GM12878 (cell line): Measurements from ENCODE around the gene CTSE. TPM values are rescaled to one million over a fixed set of nuclear protein-coding genes. Genes with fewer than 3 reads are reported as not detected.
A peak's percentile ranks its signal among the peaks of the same experiment; 100 is the strongest.

Experiments
- ATAC-seq: fragments of 200-7000 bp; cut with Tn5 transposase; 3 replicates; pipeline ENCODE4 v1.9.1; 2020; ENCODE audit warnings: mild to moderate bottlenecking, moderate library complexity
- BruUV-seq: library from RNA; stranded (reverse); fragments of 400-500 nt; replicated peaks from 2 replicates; lab custom pipeline; 2021; lab: Mats Ljungman, UMichigan
- CTCF ChIA-PET: fragments of 300-600 bp; sonication (Branson Sonifier 250); formaldehyde crosslinking; extraction: SDS; loops from one replicate; lab custom pipeline; 2021; ENCODE audit warnings: inconsistent platforms; lab: Yijun Ruan, JAX
- POLR2A ChIA-PET: fragments of 350-600 bp; formaldehyde crosslinking; extraction: SDS; loops from one replicate; lab custom pipeline; 2021; ENCODE audit warnings: inconsistent platforms; lab: Charles Lee
- RAD21 ChIA-PET: fragments of 300-600 bp; sonication (Branson Sonifier 250); formaldehyde crosslinking; loops from one replicate; lab custom pipeline; 2023; ENCODE audit warnings: antibody characterized with exemption; ENCODE audit not compliant: unreplicated experiment; lab: Charles Lee
- SMC1A ChIA-PET: fragments of 300-600 bp; sonication (Branson Sonifier 250); formaldehyde crosslinking; loops from one replicate; lab custom pipeline; 2023; ENCODE audit not compliant: unreplicated experiment, uncharacterized antibody; lab: Charles Lee
- DNase-seq: peaks from one replicate; pipeline ENCODE4 v3.0.0-alpha.2; 2011; ENCODE audit warnings: low read depth, low spot score
- FAIRE-seq: peaks from 3 replicates; lab custom pipeline; 2011; peaks lifted over from hg19 to GRCh38; lab: Jason Lieb, UNC
- H2AFZ ChIP-seq: 2 replicates; pipeline ENCODE4 v1.6.0; 2011; ENCODE audit warnings: low read depth, low read length, control low read depth; ENCODE audit not compliant: control insufficient read depth
- H3K27ac ChIP-seq: 2 replicates; pipeline ENCODE4 v1.5.1; 2011; ENCODE audit warnings: control low read depth; ENCODE audit not compliant: control insufficient read depth, insufficient read depth
- H3K27me3 ChIP-seq, 2 experiments: replicated peaks in 1 of 2; 2 replicates each; pipeline versions ENCODE4 v1.6.0 to v1.6.1; 2011; ENCODE audit warnings: low read length in 1 of 2; ENCODE audit not compliant: control insufficient read depth in 2 of 2, insufficient read depth in 2 of 2
- H3K36me3 ChIP-seq, 2 experiments: 2 replicates each; pipeline ENCODE4 v1.5.1; 2011; ENCODE audit warnings: low read length in 1 of 2; ENCODE audit not compliant: control insufficient read depth in 2 of 2, insufficient read depth in 2 of 2
- H3K4me1 ChIP-seq: 2 replicates; pipeline ENCODE4 v1.6.1; 2011; ENCODE audit warnings: mild to moderate bottlenecking, low read length, moderate library complexity, mixed read lengths; ENCODE audit not compliant: control insufficient read depth, insufficient read depth
- H3K4me2 ChIP-seq: 2 replicates; pipeline ENCODE4 v1.6.0; 2011; ENCODE audit warnings: control low read depth; ENCODE audit not compliant: control insufficient read depth, insufficient read depth
- H3K4me3 ChIP-seq: fragments of 200-600 bp; sonication (generic); 2 replicates; pipeline ENCODE4 v1.5.1; 2016
- H3K79me2 ChIP-seq: 2 replicates; pipeline ENCODE4 v1.6.0; 2011; ENCODE audit warnings: low read length; ENCODE audit not compliant: control insufficient read depth, insufficient read depth
- H3K9ac ChIP-seq: 2 replicates; pipeline ENCODE4 v1.8.0; 2011; ENCODE audit warnings: low read length, control low read depth, mixed read lengths; ENCODE audit not compliant: control insufficient read depth, insufficient read depth
- H3K9me3 ChIP-seq: replicated peaks from 3 replicates; pipeline ENCODE4 v1.5.1; 2011; ENCODE audit warnings: mild to moderate bottlenecking, low read length; ENCODE audit not compliant: control insufficient read depth, insufficient read depth
- H4K20me1 ChIP-seq: 2 replicates; pipeline ENCODE4 v1.6.0; 2011; ENCODE audit not compliant: control insufficient read depth, insufficient read depth
- BHLHE40 ChIP-seq, 2 experiments: fragments of 450-650 bp in 1 of 2; IDR thresholded peaks; 2 replicates each; pipeline ENCODE4 v1.6.1; 2011 to 2017; ENCODE audit warnings: low read depth in 2 of 2, borderline replicate concordance in 1 of 2, improper control_type of control experiment in 1 of 2, low read length in 1 of 2, mild to moderate bottlenecking in 1 of 2
- BRCA1 ChIP-seq: IDR thresholded peaks from 2 replicates; pipeline ENCODE4 v1.6.1; 2011; ENCODE audit warnings: low read depth, low read length, improper control_type of control experiment
- CREB1 ChIP-seq: IDR thresholded peaks from 2 replicates; pipeline ENCODE4 v1.6.1; 2012; ENCODE audit warnings: low read depth, mild to moderate bottlenecking, inconsistent platforms
- EP300 ChIP-seq, 2 experiments: fragments of 150-350 bp in 1 of 2; IDR thresholded peaks; 2 replicates each; pipeline ENCODE4 v1.6.1; 2011 to 2012; ENCODE audit warnings: low read depth in 2 of 2, low read length in 2 of 2, borderline replicate concordance in 1 of 2, improper control_type of control experiment in 1 of 2, inconsistent platforms in 1 of 2; ENCODE audit not compliant: control insufficient read depth in 1 of 2
- IRF4 ChIP-seq: IDR thresholded peaks from 2 replicates; pipeline ENCODE4 v1.6.1; 2011; ENCODE audit warnings: low read depth, low read length
- MEF2B ChIP-seq: fragments of 450-650 bp; IDR thresholded peaks from 2 replicates; pipeline ENCODE4 v1.6.1; 2018; ENCODE audit warnings: mild to moderate bottlenecking, moderate library complexity; ENCODE audit not compliant: partially characterized antibody, poor library complexity, severe bottlenecking
- NFYA ChIP-seq: IDR thresholded peaks from 2 replicates; pipeline ENCODE4 v1.6.1; 2011; ENCODE audit warnings: low read depth, mild to moderate bottlenecking, low read length, improper control_type of control experiment, borderline replicate concordance
- POLR2A ChIP-seq: IDR thresholded peaks from 2 replicates; pipeline ENCODE4 v1.6.1; 2011; ENCODE audit warnings: low read depth, mild to moderate bottlenecking, low read length
- TCF7 ChIP-seq: IDR thresholded peaks from 2 replicates; pipeline ENCODE4 v1.6.1; 2014; ENCODE audit warnings: antibody characterized with exemption, borderline replicate concordance
- whole genome bisulfite sequencing: methylation state at CpG from one replicate; pipeline ENCODE4 v1.1.6; 2016; ENCODE audit warnings: low lambda C conversion rate; ENCODE audit not compliant: insufficient replicate concordance, insufficient coverage; ENCODE audit errors: missing lambda C conversion rate; 5-methylcytosine and 5-hydroxymethylcytosine counted together
- in situ Hi-C: fragments of 300-500 bp; cut with MboI; formaldehyde crosslinking; loops from 9 replicates; pipeline ENCODE4 v1.14.3; 2018; ENCODE audit warnings: mixed read lengths
- intact Hi-C: fragments of 100-400 bp; cut with micrococcal nuclease; formaldehyde crosslinking; loops from one replicate; pipeline ENCODE4 v1.14.2; 2022; ENCODE audit not compliant: unreplicated experiment
- polyA plus RNA-seq, 11 experiments: library from polyadenylated mRNA; depleted of rRNA in 4 of 11; unstranded in 6 of 11; stranded (reverse) in 5 of 11; fragments of >200 nt; fragmentation: Nextera tagmentation in 4 of 11; fragmentation: Illumina TruSeq in 1 of 11; extraction: Ambion mirVana in 4 of 11; extraction: Trizol in 1 of 11; gene quantifications; 1 replicate in 1 of 11; 2 replicates in 10 of 11; pipeline versions ENCODE4 v1.2.1 to v1.2.3, GENCODE V29; 2011 to 2016; ENCODE audit warnings: inconsistent platforms in 2 of 11, missing spikeins in 2 of 11, low read depth in 1 of 11
- total RNA-seq, 4 experiments: library from RNA; depleted of rRNA in 3 of 4; stranded (reverse); fragments of >200 nt in 3 of 4; fragmentation: Illumina TruSeq in 1 of 4; extraction: Trizol in 1 of 4; gene quantifications; 2 replicates each; pipeline versions ENCODE4 v1.2.1 to v1.2.3, GENCODE V29; 2013 to 2021
- TF ChIP-seq, protein P1 (sequence below): IDR thresholded peaks from 2 replicates; pipeline ENCODE4 v1.6.1; 2012; ENCODE audit warnings: low read depth, low read length, improper control_type of control experiment

The CTSE gene
- total and polyA plus RNA-seq, 10 of the 15 experiments (the other 5 are each of a cell fraction or from before 2014, with no cell fraction given): 0.26 TPM; not detected in 9

DNA sequence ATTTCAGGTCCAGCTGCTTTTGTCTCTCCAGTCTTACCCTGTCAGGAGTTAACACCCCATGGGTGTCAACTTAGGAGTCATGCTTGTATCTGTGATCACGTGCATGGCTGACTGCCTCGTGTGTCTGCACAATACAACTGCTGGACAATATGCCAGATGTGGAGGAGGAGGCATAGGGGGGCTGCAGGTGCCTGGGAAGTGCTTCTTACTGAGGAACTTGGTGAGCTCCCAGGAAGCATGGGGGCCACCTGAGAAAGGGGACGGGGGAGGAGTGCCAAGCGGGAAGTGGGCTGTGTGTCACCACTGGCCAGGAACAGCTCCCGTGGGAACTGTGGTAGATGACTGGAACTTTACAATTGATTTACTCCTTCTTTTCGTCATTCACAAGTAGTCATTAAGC lies 38.8 kb upstream of the CTSE start:
- Histone ChIP-seq H3K4me2 (no peak overlapping the region), H3K9me3 (no peaks in the 10 kb centered on the region; the same call in 2 of the 3 replicates), H4K20me1 (peaks cover 3% of the 10 kb centered on the region; the same call in 1 of the 2 replicates), H3K36me3 (peaks cover 21 to 27% of the 10 kb centered on the region in 2 experiments), H2AFZ (no peak overlapping the region), H3K27me3 (no peaks in the 10 kb centered on the region), H3K4me3 (no peak overlapping the region), H3K27ac (no peak overlapping the region), H3K79me2 (peaks cover 15% of the 10 kb centered on the region), H3K9ac (no peak overlapping the region), H3K4me1 (peaks cover 25% of the 10 kb centered on the region)
- POLR2A ChIA-PET: no interaction called here
- CTCF ChIA-PET: interaction anchor here (0.7 kb wide), 1 partner anchor 44 kb away, joined by 3 read pairs; no protein-coding TSS in a partner anchor
- BruUV-seq: no TSS peak
- RAD21 ChIA-PET: no interaction called here
- ATAC-seq: no peak
- intact Hi-C loops: no loop called here
- TF ChIP-seq POLR2A (peak; percentile 56; the same call in 1 of the 2 replicates), IRF4 (no peak), BHLHE40 (IDR thresholded peaks at IDR 0.05; ENCODE audit: borderline replicate concordance in 1 of 2, low read depth in 2 of 2, low read length in 1 of 2) (peak in 1 of 2 experiments; percentile 26; a peak in 1 of 4 replicates), MEF2B (no peak)
- in situ Hi-C loops: no loop called here
- 76% methylated on average over 6 of the region's 6 CpGs for whole genome bisulfite sequencing
- DNase-seq: no peak
- no peak for FAIRE-seq
- SMC1A ChIA-PET: interaction anchor here (1.3 kb wide), 1 partner anchor 11 kb away, joined by 4 read pairs; no protein-coding TSS in a partner anchor

DNA sequence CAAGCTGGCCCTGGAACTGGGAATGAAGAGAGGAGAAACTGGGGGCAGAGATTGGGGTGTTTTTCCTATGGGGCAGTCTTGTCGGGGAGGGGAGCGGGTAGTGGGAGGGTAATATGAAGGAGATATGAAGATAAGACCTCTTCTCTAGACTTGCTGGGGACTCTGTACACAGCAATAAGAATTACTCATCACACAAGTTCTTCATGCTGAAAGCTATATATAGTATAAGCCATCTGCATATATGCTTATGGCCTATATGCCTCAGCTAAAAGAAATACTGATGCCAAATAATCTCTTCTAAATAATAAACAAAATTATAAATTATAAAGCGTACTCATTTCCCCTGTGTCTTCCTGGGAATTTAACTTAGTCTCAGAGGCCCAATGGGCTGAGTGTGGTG lies 37.1 kb upstream of the CTSE start:
- no peak for TF ChIP-seq TCF7
- no peak for TF ChIP-seq NFYA
- no peak for TF ChIP-seq CREB1
- TF ChIP-seq EP300 (IDR thresholded peaks at IDR 0.05; ENCODE audit: borderline replicate concordance in 1 of 2, control insufficient read depth in 1 of 2, low read depth in 2 of 2, low read length in 2 of 2): no peak
- TF ChIP-seq BRCA1: no peak
- TF ChIP-seq, protein P1, sequence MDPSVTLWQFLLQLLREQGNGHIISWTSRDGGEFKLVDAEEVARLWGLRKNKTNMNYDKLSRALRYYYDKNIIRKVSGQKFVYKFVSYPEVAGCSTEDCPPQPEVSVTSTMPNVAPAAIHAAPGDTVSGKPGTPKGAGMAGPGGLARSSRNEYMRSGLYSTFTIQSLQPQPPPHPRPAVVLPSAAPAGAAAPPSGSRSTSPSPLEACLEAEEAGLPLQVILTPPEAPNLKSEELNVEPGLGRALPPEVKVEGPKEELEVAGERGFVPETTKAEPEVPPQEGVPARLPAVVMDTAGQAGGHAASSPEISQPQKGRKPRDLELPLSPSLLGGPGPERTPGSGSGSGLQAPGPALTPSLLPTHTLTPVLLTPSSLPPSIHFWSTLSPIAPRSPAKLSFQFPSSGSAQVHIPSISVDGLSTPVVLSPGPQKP: no peak
- Histone ChIP-seq H3K27me3 (no peaks in the 10 kb centered on the region), H4K20me1 (peaks cover 3% of the 10 kb centered on the region; the same call in 1 of the 2 replicates), H3K4me3 (no peak overlapping the region), H3K9me3 (no peaks in the 10 kb centered on the region; the same call in 2 of the 3 replicates), H3K36me3 (peaks cover 21 to 30% of the 10 kb centered on the region in 2 experiments), H3K27ac (no peak overlapping the region), H2AFZ (no peak overlapping the region), H3K4me2 (no peak overlapping the region), H3K79me2 (peaks cover 30% of the 10 kb centered on the region), H3K9ac (no peak overlapping the region), H3K4me1 (peaks cover 17% of the 10 kb centered on the region)
- ChIA-PET SMC1A (interaction anchor here (1.4 kb wide), 1 partner anchor 45 kb away, joined by 4 read pairs; no protein-coding TSS in a partner anchor), POLR2A (no interaction called here), CTCF (interaction anchor here (1.5 to 2.8 kb wide), 4 partner anchors 24 to 48 kb away, joined by 3 to 19 read pairs (median 10); no protein-coding TSS in a partner anchor), RAD21 (no interaction called here)
- in situ Hi-C loops (no loop called here), intact Hi-C loops (no loop called here)
- DNase-seq (no peak), FAIRE-seq (no peak), ATAC-seq (no peak)
- WGBS: 98% methylated on average over 3 of the region's 3 CpGs
- no TSS peak for BruUV-seq
